Bronchial epithelial cell (primary cell): ENCODE data around the gene TLCD3A. TPM values are rescaled to one million over a fixed set of nuclear protein-coding genes. Genes with fewer than 3 reads are reported as not detected.
"Not testable (repeated sequence)": the region's sequence is repeated elsewhere in the genome, so short reads cannot be mapped to it uniquely, and the experiment has no call there.

Experiments used
- DNase-seq: peaks from one replicate; pipeline ENCODE4 v3.0.0-alpha.2; 2010; ENCODE audit warnings: low read depth
- FAIRE-seq: peaks from 2 replicates; lab custom pipeline; 2011; peaks lifted over from hg19 to GRCh38; lab: Jason Lieb, UNC
- H3K27me3 ChIP-seq: 2 replicates; pipeline ENCODE4 v1.5.1; 2011; ENCODE audit warnings: low read length; ENCODE audit not compliant: control insufficient read depth, insufficient read depth
- H3K36me3 ChIP-seq: 2 replicates; pipeline ENCODE4 v1.5.1; 2011; ENCODE audit warnings: low read length; ENCODE audit not compliant: control insufficient read depth, insufficient read depth
- H3K4me3 ChIP-seq: 2 replicates; pipeline ENCODE4 v1.5.1; 2011; ENCODE audit warnings: mild to moderate bottlenecking, low read depth, low read length, control low read depth
- total RNA-seq: library from RNA; depleted of rRNA; stranded (reverse); fragments of >200 nt; gene quantifications from 2 replicates; pipeline ENCODE4 v1.2.1, GENCODE V29; 2014
- TF ChIP-seq, protein P1 (sequence below): IDR thresholded peaks from 2 replicates; pipeline ENCODE4 v1.5.1; 2011; ENCODE audit warnings: mild to moderate bottlenecking, moderate library complexity, low read length, control low read depth, inconsistent platforms; ENCODE audit not compliant: insufficient read depth, severe bottlenecking

The TLCD3A gene
- total RNA-seq, 1 donor from 2014 or later: 47.7 TPM

DNA sequence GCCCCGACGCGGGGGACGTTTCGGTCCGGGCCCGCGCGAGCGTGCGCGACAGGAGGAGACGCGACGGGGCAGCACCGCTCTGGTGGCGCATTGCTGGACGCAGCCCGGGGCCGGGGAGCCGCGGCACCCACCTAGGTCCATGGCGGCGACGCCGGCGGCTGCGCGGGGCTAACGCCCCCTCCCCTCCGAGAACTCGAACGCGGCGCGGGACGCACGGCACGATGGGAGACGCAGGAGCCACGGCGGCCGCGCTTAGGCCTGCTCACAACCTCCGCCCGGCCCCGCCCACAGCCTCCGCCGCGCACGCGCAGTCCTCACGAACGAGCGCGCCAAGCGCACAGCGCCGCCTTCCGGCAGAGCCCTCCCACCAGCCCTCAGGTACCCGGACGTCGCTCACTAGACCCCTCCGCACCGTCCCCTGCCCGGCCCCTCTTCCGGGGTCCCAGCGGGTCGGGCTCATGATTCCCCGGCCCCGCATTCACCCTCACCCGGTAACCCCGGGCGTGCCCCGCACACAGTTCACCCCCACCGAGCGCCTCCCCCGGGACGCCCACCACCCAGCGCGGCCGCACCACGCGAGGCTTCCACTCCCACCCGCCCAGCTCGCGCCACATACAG is 19.7 kb downstream of the TLCD3A start, which contains the start of gene GEMIN4:
TSS of gene GEMIN4 (minus strand) at position 263 of the 618 bp plus-strand sequence. CDS start at position 141, 122 bp downstream.
- DNase-seq (peak; percentile 64), FAIRE-seq (no peak)
- Histone ChIP-seq H3K27me3 (no peaks in the 10 kb centered on the region), H3K4me3 (peak within 1 kb of the TSS; percentile 73), H3K36me3 (peaks cover 5% of the 10 kb centered on the region)
- TF ChIP-seq, protein P1, sequence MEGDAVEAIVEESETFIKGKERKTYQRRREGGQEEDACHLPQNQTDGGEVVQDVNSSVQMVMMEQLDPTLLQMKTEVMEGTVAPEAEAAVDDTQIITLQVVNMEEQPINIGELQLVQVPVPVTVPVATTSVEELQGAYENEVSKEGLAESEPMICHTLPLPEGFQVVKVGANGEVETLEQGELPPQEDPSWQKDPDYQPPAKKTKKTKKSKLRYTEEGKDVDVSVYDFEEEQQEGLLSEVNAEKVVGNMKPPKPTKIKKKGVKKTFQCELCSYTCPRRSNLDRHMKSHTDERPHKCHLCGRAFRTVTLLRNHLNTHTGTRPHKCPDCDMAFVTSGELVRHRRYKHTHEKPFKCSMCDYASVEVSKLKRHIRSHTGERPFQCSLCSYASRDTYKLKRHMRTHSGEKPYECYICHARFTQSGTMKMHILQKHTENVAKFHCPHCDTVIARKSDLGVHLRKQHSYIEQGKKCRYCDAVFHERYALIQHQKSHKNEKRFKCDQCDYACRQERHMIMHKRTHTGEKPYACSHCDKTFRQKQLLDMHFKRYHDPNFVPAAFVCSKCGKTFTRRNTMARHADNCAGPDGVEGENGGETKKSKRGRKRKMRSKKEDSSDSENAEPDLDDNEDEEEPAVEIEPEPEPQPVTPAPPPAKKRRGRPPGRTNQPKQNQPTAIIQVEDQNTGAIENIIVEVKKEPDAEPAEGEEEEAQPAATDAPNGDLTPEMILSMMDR: peak; percentile 100

DNA sequence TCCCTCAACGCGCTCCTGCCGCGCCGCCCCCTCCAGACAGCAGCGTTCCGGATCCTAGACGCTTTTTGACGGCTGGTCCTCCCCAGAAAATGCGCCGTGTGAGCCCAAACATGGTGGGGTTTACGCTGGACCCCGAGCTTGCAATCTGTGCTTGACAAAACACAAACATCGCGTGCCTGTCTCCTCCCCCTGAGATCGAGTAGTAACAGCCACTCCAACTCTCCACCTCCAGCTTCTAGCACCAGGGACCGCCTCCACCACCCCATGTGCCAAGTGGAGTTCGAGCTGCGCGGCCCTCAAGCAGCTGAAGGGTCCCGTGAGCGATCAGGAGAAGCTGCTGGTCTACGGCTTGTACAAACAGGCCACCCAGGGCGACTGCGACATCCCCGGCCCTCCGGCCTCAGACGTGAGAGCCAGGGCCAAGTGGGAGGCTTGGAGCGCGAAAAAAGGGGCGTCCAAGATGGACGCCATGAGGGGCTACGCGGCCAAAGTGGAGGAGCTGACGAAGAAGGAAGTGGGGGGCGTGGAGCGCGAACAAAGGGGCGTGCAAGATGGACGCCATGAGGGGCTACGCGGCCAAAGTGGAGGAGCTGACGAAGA is 20.3 kb downstream of the TLCD3A start:
- DNase-seq (no peak), FAIRE-seq (no peak)
- Histone ChIP-seq H3K4me3 (peak overlapping the region; percentile 73), H3K36me3 (peaks cover 1% of the 10 kb centered on the region), H3K27me3 (no peaks in the 10 kb centered on the region)
- TF ChIP-seq, protein P1: no peak

DNA sequence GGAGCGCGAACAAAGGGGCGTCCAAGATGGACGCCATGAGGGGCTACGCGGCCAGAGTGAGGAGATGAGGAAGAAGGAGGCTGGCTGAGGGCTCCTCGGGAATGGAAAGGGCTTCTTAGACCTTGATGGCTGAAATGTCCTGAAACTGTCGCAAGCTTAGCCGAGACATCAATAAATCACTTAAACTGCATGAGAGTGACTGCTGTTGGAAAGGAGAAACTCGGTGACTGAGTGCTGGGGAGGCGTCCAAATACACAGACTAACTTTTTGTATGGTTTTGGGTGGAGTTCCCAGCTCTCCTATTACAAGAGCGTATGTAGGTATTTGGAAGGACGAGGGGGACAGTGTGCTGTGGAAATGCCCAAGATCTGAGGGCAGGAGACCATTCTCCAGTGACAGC is 21.0 kb downstream of the TLCD3A start:
- FAIRE-seq (no peak), DNase-seq (no peak)
- H3K4me3 ChIP-seq: no peak overlapping the region
- H3K36me3 ChIP-seq: peaks cover under 1% of the 10 kb centered on the region
- no peaks in the 10 kb centered on the region for H3K27me3 ChIP-seq
- TF ChIP-seq, protein P1: no peak

DNA sequence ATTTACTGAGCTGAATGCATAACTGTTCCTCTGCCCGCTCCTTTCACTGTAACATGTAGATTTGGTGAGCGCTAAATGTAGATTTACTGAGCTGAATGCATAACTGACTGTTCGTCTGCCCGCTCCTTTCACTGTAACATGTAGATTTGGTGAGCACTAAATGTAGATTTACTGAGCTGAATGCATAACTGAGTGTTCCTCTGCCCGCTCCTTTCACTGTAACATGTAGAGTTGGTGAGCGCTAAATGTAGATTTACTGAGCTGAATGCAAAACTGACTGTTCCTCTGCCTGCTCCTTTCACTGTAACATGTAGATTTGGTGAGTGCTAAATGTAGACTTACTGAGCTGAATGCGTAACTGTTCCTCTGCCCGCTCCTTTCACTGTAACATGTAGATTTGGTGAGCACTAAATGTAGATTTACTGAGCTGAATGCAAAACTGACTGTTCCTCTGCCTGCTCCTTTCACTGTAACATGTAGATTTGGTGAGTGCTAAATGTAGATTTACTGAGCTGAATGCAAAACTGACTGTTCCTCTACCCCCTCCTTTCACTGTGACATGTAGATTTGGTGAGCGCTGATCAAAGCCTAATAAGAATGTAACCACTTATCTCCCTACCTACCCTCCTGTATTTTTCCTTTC is 23.0 kb downstream of the TLCD3A start:
- not testable (repeated sequence) for FAIRE-seq, H3K4me3 ChIP-seq, H3K36me3 ChIP-seq, H3K27me3 ChIP-seq, DNase-seq

DNA sequence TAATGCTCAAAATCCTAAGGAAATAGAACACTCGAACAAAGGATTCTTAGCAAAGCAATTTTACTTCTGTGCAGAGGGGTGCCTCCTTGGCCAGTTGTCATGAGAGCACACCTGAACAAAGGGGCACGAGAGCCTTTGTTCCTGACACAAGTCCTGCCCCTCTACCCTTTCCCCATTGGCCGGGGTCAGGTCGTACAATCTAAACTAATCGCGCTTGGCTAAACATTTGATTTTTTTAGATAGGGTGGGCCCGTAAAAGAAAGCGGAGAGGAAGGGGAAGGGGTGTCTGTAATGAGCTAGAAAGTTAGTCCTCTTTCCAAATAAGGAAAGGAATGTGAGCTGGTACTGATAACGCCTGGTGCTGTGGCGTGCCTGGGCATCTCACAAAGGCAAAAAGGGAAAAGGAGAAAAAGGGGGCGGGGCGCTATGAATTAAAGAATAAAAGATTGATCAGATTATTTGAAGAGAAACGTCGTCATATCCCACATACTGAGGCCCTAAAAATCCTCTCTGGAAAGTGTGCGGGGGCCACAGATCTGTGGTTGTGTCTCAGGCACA is 23.7 kb downstream of the TLCD3A start:
- H3K36me3 ChIP-seq, H3K27me3 ChIP-seq: not testable (repeated sequence)
- peak; percentile 39 for DNase-seq

DNA sequence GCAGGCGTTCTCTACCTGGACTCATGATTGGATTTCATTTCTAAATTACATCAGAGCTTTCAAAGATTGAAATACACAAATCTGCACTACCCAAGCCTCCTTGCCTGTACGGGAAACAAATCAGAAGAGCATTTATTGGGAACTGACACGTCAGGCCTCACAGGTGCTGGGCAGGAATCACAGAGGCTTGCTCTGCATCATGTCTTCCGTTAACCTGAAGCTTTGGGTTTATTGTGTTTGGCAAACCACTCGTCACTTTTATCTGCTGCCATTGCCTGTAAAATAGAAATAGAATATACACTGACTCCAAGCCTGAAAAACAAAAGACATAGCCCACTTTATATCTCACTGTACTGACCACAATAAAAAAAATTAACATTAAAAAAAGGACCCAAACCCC is 27.6 kb downstream of the TLCD3A start:
- DNase-seq (no peak), FAIRE-seq (no peak)
- no peak overlapping the region for H3K4me3 ChIP-seq
- peaks cover 8% of the 10 kb centered on the region for H3K36me3 ChIP-seq
- TF ChIP-seq, protein P1: no peak
- no peaks in the 10 kb centered on the region for H3K27me3 ChIP-seq

More for the DNA sequence above, 23.7 kb downstream of the TLCD3A start:
- not testable (repeated sequence) for H3K4me3 ChIP-seq, FAIRE-seq
